ENCODE data around the gene TSHZ2.
"Not testable (repeated sequence)": the region's sequence is repeated elsewhere in the genome, so short reads cannot be mapped to it uniquely, and the experiment has no call there.

The TSHZ2 gene

DNA sequence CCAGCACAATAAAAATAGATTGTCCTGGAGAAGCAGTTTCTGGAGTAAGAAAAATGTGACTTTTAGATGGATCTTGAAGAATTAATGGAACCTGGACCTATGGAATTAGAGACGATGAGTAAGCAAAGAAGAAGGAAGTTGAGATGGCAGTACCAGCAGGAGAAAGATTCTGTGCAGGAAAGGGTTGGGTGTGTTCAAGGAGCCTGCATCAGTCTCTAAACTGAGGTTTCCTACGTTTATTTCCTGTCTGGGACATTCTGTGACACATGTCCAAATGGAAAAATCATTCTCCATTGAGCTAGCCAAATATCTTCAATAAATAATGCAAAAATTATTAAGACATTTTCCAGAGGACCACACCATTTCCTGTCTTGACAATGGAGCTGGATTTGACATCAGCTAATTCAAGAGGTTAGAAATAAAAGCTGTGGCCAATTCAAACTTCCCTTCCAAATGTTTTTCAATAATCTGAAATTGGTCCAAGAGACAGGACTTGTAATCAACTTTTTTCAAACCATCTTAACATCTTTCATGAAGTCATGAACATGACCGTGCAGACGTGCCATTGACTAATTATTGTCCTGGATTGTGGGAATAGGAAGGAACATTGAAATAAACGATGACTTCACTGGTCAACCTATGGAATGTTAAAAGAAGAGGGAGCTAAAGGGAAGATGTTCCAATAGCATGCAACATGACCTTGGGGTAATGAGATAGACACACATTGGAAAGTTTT, 423.2 kb downstream of the TSHZ2 start:
- no peak for FAIRE-seq

DNA sequence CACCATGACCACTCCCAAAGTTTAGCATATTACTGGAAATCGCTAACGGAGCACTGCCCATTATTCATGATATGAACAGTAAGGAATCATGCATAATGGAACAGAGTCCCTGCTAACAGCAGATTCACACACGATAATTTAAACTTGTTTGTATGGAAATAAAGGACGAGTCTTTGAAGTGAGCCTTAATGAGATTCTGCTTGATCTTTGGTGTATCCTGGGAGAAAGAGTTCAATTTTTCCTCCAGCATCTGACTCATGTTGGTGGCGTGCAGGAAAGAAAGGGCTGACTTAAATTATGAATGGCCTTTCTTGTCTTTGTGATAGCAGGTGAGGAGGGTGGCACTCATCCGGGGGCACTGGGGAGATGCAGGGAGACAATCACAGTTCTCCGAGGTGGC, 426.9 kb downstream of the TSHZ2 start:
- no peak for FAIRE-seq

DNA sequence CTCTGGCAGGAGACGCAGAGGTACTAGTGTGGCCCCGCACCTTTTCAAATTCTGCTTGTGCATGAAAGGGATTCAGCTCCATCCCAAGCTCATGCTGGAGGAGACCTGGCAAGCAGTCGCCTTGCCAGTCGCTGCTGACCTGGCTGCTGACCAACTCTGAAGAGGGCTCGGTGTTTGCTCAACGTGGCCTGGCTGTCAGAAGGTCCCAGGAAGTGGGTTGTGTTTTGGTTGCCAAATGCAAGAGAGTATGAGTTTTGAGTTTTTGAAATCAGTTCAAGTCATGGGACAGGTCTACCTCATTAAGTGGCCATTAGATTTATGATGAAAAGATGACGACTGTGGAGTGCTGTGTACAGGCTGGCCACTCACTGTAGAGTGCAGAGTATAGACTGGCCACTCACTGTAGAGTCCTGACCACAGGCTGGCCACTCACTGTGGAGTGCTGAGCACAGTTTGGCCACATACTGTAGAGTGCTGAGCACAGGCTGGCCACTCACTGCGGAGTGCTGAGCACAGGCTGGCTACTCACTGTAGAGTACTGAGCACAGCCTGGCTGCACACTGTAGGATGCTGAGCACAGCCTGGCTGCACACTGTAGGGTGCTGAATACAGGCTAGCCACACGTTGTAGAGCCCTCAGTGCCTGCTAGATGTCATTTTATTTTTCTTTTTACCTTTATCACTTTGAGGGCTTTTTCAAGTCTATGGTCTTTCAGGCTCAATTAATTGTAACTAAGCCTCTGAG, 427.6 kb downstream of the TSHZ2 start:
- no peak for FAIRE-seq

DNA sequence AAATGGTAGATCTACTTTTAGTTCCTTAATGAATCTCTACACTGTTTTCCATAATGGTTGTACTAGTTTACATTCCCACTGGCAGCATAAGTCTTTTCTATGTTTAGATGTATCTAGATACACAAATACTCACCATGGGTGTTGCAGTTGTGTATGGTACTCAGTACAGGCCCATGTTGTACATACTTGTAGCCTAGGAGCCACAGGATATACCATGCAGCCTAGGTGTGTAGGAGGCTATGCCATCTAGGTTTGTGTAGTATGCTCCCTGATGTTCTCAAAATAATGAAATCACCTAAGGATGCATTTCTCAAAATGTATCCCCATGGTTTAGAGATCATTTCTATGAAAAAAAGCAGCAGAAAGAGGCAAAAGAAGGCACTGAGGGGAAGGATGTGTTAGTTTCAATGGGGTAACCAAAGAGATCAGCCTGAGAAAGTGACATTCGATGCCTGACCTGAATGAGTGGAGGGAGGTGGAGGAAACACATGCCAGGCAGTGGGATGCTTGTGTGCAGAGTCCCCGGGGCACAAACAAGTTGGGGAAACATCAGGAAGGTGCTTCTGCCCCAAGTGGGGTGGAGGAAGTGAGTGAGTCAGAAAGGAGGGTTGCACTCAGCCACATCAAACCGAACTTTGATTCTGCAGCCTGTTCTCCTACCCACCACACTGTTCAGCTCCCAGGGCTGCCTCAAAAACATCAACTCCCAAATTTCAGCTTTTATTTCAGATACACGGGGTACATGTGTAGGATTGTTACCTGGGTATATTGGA, 430.3 kb downstream of the TSHZ2 start:
- no peak for FAIRE-seq

DNA sequence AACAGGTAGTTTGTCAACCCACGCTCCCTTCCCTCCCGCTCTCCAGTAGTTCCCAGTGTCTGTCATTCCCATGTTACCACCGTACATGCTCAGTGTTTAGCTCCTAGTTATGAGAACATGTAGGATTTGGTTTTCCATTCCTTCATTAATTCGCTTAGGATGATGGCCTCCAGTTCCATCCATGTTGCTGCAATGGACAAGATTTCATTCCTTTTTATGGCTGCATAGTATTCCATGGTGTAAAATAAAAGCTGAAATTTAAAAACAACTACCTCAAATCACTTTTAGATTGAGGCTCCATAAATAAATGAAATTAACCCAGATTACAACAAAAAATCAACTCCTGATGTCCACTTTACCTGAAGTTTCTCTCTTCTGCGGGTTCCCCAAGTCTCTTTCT, 430.9 kb downstream of the TSHZ2 start:
- no peak for FAIRE-seq

DNA sequence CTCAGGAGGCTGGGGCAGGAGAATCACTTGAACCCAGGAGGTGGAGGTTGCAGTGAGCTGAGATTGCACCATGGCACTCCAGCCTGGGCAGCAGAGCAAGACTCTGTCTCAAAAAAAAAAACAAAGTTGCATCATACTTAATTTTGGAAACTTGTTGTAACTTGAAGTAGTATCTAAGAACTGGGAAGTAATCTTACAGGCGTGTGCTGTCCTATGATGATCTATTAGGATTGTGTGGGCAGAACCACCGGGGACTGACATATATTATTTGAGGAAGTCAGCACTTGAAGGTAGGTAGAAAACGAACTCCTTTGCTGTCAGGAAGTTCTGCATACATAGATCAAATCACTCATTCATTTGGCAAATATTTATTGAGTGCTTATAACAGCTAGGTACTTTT, 433.0 kb downstream of the TSHZ2 start:
- FAIRE-seq = no peak

DNA sequence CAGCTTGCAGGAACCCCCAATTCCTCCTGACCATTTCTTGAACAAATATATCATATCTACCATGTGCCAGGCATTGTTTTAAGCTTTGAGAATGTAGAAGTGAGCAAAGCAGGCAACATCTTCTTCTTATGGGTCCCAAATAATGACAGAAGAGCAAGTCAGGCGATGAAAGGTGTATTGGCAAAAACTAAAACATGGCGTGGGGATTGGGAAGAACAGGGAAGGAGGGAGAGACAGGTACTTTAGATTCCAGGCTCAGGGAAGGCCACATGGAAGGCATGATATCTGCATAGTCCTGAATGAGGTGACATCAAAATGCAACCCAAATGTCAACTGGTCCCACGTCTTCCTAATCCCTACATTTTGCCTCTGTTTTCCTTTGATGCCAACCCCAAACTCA, 434.4 kb downstream of the TSHZ2 start:
- no peak for FAIRE-seq

DNA sequence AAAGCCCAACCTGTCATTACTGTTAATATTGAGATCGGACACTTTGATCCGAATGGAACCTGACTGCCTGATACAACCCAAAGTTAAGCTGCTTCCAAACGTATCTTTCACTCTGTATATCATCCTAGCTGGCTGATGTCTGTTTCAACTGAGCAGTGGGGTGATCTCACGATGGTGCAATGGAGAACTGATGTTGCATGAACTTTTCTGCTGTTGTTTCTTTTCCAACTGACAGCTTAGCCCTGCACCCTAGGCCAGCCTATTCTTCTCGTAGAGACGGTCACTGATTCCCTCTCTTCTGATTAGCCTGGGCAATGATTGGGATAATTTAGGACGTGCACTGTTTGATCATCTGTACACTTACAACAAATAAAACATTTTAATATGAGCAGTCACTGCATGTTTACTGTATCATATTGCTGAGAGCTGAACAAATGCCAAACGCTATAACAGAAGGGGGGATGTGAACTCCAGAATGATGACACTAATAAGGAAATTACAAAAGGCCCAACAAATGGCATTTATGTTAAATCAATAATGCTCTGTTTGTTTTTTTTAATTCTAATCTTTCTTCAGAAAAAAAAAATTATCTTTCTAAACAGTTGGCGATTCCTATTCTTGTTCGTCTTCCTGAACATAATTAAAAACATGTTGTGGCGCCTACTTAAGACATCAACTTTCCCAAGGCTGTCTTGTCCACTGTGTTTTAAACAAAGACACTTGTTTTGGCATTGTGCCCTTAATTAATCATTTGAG, 436.7 kb downstream of the TSHZ2 start:
- FAIRE-seq = no peak

DNA sequence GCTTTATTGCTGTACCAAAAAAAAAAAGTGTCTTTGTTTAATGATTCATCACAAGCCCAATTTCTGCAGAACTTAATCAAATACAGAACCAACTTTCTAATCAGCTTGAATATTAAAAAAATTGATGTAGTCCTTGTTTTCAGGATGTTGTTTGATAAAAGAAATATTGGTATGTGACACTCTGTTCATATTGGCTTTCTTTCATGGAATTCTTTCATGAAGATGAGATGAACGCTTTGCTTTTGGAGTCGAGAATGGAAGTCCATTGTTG, 437.2 kb downstream of the TSHZ2 start:
- FAIRE-seq = no peak

DNA sequence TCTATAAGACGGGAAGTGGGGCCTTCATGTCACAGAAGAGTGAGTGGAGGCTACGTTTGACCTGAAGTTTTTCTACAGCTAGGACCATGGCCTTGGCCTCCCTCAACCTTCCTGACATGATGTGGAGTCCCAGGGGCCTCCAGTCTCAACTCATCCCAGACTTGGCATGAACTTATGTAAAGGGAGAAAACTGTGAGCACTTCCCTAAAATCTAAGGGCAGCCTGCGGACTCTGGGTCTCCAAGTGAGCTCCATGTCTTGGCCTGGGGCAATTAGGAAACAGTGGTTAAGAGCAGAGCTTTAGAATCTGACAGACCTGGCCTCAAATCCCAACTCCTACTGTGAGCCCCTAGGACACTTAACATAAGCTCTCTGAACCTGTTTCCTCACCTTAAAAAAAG, 439.0 kb downstream of the TSHZ2 start:
- FAIRE-seq = no peak

DNA sequence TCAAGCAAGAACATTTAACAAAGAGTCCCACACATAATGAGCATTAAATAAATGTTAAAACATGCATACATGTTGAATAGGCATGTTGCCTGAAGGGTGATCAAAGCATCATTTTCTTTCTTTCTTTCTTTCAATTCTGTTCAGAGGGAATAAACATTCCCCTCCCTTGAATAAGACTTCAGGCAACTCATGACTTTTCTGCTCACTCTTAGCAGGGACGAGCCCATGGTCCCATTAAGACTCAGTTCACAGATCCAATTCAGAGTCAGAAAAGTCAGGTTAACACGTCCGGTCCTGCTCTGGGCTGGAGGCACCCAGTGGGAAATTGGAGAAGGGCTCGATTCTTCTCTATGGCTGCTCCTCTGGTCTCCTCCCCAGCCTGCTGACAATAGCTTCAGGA, 439.7 kb downstream of the TSHZ2 start:
- no peak for FAIRE-seq

DNA sequence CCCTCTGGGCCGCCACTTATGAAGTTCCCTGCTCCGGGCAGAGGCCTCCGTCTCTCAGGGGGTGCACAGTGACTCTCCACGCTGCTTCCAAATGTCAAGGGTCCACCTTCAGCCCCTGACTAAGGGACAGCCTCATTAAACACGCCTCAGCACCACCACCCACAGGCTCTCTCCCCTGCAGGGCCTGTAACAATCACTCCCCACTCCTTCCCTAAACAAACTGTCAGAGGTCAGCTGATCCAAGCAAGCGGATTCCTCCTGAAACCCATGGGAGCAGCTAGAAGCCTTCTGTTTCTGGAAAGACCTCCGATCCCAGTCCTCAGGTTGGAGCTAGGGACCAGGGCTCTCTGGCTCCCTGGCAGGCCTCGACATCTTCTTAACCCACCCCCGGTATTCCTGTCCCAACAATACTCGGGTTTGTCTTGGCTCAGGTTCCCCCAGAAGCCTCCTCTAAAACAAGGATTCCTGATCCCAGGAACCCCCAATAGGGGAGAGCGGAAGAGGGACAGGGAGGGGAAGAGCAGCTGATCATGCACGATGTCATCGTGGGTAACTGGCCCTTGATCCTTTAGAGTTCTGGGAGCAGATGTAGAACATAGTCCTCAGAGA, 440.5 kb downstream of the TSHZ2 start:
- FAIRE-seq = no peak

DNA sequence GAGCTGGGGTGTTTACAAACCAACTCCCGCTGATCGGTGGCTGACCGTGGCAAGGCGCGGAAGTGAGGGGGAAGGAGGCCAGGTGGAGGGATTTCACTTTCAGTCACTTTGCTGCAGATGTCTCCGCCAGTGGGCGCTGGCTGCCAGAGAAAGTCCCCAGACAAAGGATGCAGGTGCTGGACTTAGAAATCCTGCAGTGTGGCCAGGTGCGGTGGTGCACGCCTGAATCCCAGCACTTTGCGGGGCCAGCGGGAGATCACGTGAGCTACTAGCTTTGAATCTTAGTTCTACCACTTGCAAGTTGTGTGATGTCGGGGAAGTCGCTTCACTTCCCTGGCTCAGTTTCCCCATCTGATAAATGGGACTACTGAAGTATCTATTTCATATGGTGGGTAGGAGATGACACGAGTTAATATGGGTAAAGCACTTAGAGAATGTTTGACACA, 441.1 kb downstream of the TSHZ2 start:
- no peak for FAIRE-seq

DNA sequence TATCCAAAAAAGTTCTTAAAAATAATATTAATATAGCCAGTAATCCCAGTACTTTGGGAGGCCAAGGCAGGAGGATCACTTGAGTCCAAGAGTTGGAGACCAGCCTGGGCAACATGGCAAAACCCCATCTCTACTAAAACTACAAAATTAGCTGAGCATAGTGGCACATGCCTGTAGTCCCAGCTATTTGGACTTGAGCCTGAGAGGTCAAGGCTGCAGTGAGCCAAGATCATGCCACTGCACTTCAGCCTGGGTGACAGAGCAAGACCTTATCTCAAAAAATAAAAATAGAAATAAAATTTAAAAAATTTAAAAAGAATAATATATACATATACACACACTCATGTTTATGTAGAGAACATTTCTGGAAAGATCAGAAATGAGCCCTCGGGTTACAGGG, 441.7 kb downstream of the TSHZ2 start:
- not testable (repeated sequence) for FAIRE-seq

DNA sequence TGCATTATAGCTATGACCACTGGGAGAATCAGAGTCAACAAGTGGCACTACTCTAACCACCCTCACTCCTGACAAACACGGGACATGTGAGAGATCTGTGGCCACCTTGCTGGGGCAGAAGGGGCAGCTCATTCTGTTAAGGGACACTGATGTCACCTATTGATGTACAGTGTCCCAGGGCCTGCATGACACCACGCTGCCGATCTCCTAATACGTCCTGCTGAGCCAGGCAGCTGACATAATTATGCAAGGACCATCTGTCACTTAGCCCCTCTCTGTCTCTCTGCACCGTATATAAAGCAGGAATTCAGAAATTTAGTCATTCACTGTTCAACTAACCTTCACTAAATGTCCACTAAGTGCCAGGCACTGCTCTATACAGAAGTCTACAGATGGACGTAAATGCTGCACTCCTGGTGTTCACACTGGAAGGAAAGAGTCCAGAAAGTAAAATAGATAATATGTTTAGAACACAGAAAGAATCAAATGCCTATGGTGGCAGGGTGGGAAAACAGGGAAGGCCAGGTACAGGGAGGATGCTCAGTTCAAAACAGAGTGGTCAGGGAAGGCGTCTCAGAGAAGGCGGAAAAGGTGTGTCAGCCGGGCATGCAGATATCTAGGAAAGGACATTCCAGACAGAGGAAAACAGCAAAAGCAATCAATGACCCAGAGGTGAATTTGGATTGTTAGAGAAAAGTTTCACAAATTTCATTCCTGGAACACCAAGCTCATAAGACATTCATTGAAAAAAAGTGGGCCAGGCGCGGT, 447.7 kb downstream of the TSHZ2 start:
- no peak for FAIRE-seq

DNA sequence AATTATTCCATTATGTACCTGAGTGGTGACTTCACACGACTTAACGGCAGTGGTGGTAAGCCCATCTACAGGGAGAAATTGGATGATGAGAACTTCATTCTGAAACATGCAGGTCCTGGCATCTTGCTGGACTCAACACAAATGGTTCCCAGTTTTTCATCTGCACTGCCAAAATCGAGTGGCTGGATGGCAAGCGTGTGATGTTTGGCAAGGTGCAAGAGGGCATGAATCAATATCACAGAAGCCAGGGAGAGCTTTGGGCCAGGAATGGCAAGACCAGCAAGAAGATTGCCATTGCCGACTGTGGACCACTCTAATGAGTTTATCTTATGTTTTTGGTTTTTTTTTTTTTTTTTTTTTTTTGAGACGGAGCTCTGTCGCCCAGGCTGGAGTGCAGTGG, 449.2 kb downstream of the TSHZ2 start:
- FAIRE-seq = no peak

DNA sequence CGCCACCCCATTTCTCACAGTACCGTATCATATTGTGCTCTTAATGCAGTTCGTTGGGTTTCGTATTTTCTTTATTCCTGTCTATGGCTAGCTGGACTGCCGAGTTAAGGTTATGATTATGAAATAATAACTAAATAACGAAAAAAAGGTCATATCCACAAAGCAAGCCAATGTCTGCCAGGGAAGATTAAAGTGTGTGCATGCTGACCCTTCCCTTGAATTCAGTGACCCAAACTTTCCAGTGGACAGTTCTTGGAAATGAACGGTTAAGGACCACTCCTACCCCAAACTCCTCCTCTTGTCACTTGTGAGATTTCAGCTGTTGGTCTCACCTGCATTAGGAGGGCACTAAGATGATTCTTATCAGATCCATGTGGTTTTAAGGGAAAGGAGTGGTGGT, 449.9 kb downstream of the TSHZ2 start:
- no peak for FAIRE-seq

DNA sequence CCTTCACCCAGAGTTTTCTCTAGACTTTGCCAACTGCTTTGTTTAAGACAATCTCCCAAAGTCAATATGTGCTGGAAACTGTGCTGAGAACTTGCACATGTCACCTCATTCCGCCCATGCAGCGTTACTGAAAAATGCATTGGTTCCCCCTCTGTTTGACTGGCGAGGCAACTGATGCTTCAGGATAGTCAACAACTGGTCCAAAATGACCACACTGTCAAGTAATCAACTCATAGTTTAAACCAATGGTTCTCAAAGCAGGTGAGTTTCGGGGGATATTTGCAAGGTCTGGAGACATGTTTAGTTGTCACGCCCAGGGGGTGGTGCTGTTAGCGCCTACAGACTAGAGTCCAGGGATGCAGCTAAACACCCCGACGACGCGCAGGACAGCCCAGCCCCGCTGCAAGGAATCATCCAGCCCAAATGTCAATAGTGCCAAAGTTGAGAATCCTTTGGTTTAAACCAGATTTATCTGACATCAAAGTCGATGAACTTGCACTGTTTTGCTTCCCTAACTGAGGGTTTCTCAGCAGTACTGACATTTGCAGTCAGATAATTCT, 451.5 kb downstream of the TSHZ2 start:
- FAIRE-seq = no peak

DNA sequence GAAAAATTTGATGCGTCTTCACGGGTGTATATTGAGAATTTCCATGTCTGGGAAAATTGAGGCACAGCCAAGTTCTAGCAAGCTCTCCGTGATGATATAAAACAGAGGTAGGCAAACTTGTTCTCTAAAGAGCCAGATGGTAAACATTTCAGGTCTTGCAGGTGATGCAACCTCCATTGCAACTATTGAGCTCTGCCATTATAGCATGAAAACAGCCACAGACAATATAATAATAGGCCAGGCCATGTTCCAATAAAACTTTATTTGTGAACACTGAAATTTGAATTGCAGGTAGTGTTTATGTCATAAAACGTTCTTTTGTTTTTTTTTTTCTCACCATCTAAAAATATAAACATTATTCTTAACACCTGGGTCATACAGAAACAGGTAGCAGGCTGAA, 453.3 kb downstream of the TSHZ2 start:
- no peak for FAIRE-seq

DNA sequence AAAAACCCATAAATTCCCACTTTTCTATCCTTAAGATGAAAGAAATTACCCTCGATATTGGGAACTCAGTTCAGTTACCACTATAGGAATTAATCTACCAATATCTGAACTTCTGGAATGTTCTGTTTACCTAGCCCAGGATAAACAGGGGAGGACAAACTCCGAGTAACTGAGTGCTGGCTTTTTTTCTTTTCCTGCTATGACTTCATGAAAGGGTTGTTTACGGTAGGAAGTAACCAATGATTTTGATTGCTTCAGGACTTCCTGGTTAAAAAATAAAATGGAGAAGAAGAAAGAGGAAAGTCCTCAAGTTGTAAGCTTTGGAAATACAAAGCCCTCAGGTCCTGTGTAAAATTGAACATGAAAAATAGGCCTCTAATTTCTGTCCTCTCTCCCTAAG, 453.8 kb downstream of the TSHZ2 start:
- no peak for FAIRE-seq

DNA sequence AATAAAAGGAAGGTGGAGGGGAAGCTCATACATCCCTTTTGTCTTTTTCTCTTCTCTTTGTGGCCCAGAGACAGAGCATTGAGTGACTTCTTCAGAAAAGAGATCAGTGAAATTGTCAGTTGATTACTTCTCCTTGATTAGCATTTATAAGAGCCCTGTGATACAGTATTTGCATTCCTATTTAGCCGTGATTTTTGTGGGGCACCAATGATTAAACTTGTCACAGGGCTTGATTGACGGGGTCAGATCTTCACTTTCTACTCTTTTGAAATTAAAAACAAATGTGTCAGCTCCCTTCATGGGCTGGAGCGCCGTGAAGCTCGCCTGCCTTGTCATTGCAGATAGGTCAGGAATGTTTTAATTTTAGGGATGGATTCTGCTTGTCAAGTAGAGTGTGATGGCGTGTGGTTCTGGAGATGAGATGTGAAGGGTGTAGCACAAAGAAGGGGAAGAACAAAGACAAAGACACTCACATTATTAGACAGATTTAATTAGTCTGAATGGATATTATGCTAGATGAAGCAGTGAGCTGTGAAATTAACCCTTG, 454.7 kb downstream of the TSHZ2 start:
- no peak for FAIRE-seq

DNA sequence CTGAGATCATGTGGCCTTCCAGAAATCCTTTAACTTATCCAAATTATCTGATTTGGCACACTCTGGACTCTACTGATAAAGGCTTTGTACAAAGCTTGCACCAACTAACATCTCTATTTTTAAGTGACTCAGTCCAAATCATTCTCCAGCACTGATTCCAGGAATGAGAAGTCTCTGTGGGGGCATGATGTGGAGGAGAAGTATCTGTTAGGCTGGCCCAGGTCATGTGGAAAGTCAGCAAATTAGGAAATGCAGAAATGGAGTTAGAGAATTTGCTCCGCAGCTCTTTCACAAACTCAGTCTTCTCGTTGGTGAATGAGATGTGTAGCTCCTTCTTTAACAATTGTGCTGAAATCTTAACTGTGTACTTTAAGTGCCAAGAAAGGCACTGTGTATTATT, 455.8 kb downstream of the TSHZ2 start:
- no peak for FAIRE-seq

All from islet of Langerhans (tissue), 1 donor.